ENCODE data around the gene SMOC2.
"Not testable (repeated sequence)": the region's sequence is repeated elsewhere in the genome, so short reads cannot be mapped to it uniquely, and the experiment has no call there.

SMOC2 gene

GRCh38 chr6:168530653-168531071, 89.7 kb downstream of the SMOC2 start:
- Histone ChIP-seq H3K36me3 (replicated peaks) (no peaks in the 10 kb centered on the region), H3K9me3 (no peaks in the 10 kb centered on the region), H3K27me3 (ENCODE audit: low read depth) (no peaks in the 10 kb centered on the region), H3K4me3 (no peak overlapping the region), H3K4me1 (no peaks in the 10 kb centered on the region)
- no peak for DNase-seq (ENCODE audit: low spot score in 2 of 2)
- in situ Hi-C loops (cut with MboI; ENCODE audit: low sequenced_read_pairs), result no loop called here

GRCh38 chr6:168532070-168532469, 91.1 kb downstream of the SMOC2 start:
- Histone ChIP-seq H3K27me3 (ENCODE audit: low read depth) (no peaks in the 10 kb centered on the region), H3K4me1 (no peaks in the 10 kb centered on the region), H3K4me3 (no peak overlapping the region), H3K9me3 (no peaks in the 10 kb centered on the region), H3K36me3 (replicated peaks) (no peaks in the 10 kb centered on the region)
- in situ Hi-C loops (cut with MboI; ENCODE audit: low sequenced_read_pairs), result no loop called here
- DNase-seq (ENCODE audit: low spot score in 2 of 2), result no peak

DNA sequence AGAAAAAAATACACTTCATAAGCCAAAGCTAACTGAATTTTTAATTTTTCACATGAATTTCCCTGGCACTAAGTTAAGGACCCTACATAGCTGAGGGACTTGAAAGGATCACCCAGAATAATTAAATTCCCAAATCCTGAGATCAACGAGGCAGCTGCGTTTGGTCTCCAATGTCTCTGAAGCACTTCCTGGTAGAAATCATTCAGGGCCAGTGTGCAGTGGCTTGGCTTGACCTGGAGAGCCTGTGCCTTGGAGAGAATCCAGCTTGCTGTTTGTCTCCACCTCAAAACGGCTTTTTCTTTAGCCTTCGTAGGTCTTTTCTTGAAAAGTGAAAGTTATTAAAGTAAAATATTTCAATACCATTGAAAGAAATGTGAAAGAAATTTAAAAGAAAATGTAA, 92.4 kb downstream of the SMOC2 start:
- H3K9me3 ChIP-seq, result no peaks in the 10 kb centered on the region
- no peaks in the 10 kb centered on the region for H3K27me3 ChIP-seq (ENCODE audit: low read depth)
- H3K4me3 ChIP-seq, result no peak overlapping the region
- H3K36me3 ChIP-seq (replicated peaks), result no peaks in the 10 kb centered on the region
- in situ Hi-C loops (cut with MboI; ENCODE audit: low sequenced_read_pairs), result no loop called here
- no peak for DNase-seq (ENCODE audit: low spot score in 2 of 2)
- H3K4me1 ChIP-seq, result no peaks in the 10 kb centered on the region

- no peak overlapping the region for H3K4me3 ChIP-seq
- in situ Hi-C loops (cut with MboI; ENCODE audit: low sequenced_read_pairs), result no loop called here
- H3K9me3 ChIP-seq, result no peaks in the 10 kb centered on the region
- no peaks in the 10 kb centered on the region for H3K27me3 ChIP-seq (ENCODE audit: low read depth)
- DNase-seq (ENCODE audit: low spot score in 2 of 2), result no peak
- no peaks in the 10 kb centered on the region for H3K36me3 ChIP-seq (replicated peaks)
- H3K4me1 ChIP-seq, result no peaks in the 10 kb centered on the region
Observed at GRCh38 chr6:168534265-168534664, 93.3 kb downstream of the SMOC2 start.

DNA sequence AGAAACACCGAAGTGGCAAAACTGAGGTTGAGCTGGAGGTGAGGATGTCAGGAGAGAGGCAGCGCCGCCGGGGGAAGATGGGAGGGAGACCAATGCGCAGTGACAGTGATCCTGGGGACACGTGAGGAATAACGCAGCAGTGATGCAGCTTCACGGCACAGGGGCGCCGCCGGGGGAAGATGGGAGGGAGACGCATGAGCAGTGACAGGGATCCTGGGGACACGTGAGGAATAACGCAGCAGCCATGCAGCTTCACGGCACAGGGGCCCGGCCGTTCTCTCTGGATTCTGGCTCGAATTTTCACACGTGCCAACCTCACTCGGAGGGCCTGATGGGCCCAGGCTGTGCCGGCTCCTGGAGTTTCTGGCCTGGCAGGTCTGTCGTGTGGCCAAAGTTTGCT, 94.7 kb downstream of the SMOC2 start:
- in situ Hi-C loops (cut with MboI; ENCODE audit: low sequenced_read_pairs), result no loop called here

DNA sequence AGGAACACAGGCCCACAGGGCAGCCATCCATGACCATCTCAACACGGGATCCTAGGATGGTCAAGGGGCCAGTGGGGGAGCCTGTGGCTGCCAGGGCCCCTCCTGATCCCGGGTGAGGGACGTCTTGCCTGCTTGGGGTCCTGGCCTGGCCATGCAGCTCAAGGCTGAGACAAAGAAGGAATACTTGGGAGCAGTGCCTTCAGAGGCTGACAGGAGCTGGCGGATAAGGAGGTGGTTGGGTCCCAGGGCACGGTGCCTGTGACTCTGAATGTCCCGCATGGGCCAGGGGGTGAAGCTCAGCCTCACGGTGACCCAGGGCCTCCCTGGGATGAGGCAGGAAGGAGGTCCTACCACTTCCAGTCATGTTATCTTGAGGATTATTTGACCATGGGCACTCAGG, 95.2 kb downstream of the SMOC2 start:
- no peaks in the 10 kb centered on the region for H3K36me3 ChIP-seq (replicated peaks)
- no peaks in the 10 kb centered on the region for H3K9me3 ChIP-seq
- in situ Hi-C loops (cut with MboI; ENCODE audit: low sequenced_read_pairs), result no loop called here
- H3K4me3 ChIP-seq, result no peak overlapping the region
- H3K4me1 ChIP-seq, result no peaks in the 10 kb centered on the region
- no peak for DNase-seq (ENCODE audit: low spot score in 2 of 2)
- H3K27me3 ChIP-seq (ENCODE audit: low read depth), result no peaks in the 10 kb centered on the region

More for the DNA sequence above, 94.7 kb downstream of the SMOC2 start:
- Histone ChIP-seq H3K4me1 (no peaks in the 10 kb centered on the region), H3K9me3 (no peaks in the 10 kb centered on the region), H3K4me3 (no peak overlapping the region), H3K27me3 (ENCODE audit: low read depth) (no peaks in the 10 kb centered on the region), H3K36me3 (replicated peaks) (no peaks in the 10 kb centered on the region)
- no peak for DNase-seq (ENCODE audit: low spot score in 2 of 2)

DNA sequence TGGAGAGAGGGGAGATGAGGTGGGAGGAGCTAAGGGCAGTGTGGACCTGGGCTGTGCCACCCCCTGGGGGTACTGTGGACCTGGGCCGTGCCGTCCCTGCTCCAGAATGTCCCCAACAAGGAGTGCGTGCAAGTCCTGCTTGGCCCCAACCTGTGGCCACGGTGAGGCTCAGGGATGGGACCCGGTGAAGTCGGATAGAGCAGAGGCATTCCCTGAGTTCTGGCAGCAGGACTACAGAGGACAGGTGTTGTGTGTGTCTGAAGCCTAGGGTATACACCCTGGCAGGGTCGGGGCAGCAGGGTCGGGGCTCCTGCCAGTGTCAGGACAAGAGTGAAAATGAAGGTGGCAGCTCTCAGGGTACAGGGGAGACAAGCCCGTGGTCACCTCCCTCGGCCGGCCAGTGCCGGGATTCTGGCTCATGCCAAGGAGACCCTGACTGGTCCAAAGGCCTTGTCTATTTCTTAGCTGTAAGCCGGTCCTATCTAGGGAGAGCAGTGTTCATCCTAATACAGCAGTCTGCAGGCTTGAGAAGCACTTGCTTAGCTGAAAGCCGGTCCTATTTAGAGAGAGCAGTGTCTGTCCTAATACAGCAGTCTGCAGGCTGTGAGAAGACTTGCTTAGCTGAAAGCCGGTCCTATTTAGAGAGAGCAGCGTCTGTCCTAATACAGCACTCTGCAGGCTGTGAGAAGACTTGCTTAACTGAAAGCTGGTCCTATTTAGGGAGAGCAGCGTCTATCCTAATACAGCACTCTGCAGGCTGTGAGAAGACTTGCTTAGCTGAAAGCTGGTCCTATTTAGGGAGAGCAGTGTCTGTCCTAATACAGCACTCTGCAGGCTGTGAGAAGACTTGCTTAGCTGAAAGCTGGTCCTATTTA, 95.9 kb downstream of the SMOC2 start:
- Histone ChIP-seq H3K4me1 (no peaks in the 10 kb centered on the region), H3K9me3 (no peaks in the 10 kb centered on the region), H3K4me3 (no peak overlapping the region), H3K27me3 (ENCODE audit: low read depth) (no peaks in the 10 kb centered on the region), H3K36me3 (replicated peaks) (no peaks in the 10 kb centered on the region)
- DNase-seq (ENCODE audit: low spot score in 2 of 2), result no peak
- in situ Hi-C loops (cut with MboI; ENCODE audit: low sequenced_read_pairs), result no loop called here

DNA sequence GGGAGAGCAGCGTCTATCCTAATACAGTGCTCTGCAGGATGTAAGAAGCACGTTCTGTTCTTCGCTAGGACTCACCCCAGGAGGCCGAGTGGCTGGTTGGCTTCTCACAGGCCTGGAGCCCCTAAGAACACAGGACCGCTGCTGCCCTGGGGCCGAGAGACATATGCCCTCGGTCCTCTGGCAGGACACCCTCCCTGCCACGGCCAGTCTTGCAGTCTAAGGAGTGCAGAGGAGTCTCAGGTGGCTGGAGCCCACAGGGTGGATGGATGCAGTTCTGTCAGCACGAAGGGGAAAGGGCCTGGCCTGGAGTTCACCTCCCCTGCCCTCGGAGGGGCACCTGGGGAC, 96.5 kb downstream of the SMOC2 start:
- H3K36me3 ChIP-seq (replicated peaks), result no peaks in the 10 kb centered on the region
- in situ Hi-C loops (cut with MboI; ENCODE audit: low sequenced_read_pairs), result no loop called here
- DNase-seq (ENCODE audit: low spot score in 2 of 2), result no peak
- H3K4me1 ChIP-seq, result no peaks in the 10 kb centered on the region
- H3K4me3 ChIP-seq, result no peak overlapping the region
- H3K9me3 ChIP-seq, result no peaks in the 10 kb centered on the region
- no peaks in the 10 kb centered on the region for H3K27me3 ChIP-seq (ENCODE audit: low read depth)

GRCh38 chr6:168538188-168538891, 97.4 kb downstream of the SMOC2 start:
- H3K9me3 ChIP-seq; H3K27me3 ChIP-seq (ENCODE audit: low read depth); H3K4me1 ChIP-seq; in situ Hi-C loops (cut with MboI; ENCODE audit: low sequenced_read_pairs); DNase-seq (ENCODE audit: low spot score in 2 of 2); H3K36me3 ChIP-seq (replicated peaks); H3K4me3 ChIP-seq: not testable (repeated sequence)

- no peaks in the 10 kb centered on the region for H3K4me1 ChIP-seq
- in situ Hi-C loops (cut with MboI; ENCODE audit: low sequenced_read_pairs), result no loop called here
- no peaks in the 10 kb centered on the region for H3K9me3 ChIP-seq
- no peaks in the 10 kb centered on the region for H3K36me3 ChIP-seq (replicated peaks)
- H3K4me3 ChIP-seq, result no peak overlapping the region
- H3K27me3 ChIP-seq (ENCODE audit: low read depth), result no peaks in the 10 kb centered on the region
- no peak for DNase-seq (ENCODE audit: low spot score in 2 of 2)
Observed at GRCh38 chr6:168538892-168539811, 98.2 kb downstream of the SMOC2 start.

GRCh38 chr6:168540713-168541291, 99.8 kb downstream of the SMOC2 start:
- no peak for DNase-seq (ENCODE audit: low spot score in 2 of 2)
- in situ Hi-C loops (cut with MboI; ENCODE audit: low sequenced_read_pairs), result no loop called here
- no peaks in the 10 kb centered on the region for H3K27me3 ChIP-seq (ENCODE audit: low read depth)

DNA sequence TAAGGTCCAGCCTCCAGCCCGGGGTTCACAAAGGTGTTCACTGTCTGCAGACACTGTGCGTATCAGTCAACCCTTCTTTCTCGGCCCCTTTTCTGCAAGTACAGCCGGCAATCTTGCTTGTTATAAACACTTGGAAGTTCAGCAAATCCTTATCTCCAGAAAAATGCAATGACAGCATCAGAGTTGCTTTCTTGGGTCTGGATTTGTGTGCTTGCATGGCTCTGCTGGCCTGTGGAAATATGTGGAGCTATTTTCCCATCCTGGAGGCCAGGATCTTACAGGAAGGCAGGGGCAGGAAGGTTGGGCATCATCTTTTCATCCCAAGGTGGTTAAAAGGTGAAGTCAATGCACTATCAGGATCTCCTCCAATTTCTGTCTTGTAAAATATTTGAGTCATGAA, 100.3 kb downstream of the SMOC2 start:
- Histone ChIP-seq H3K4me3 (no peak overlapping the region), H3K9me3 (no peaks in the 10 kb centered on the region), H3K27me3 (ENCODE audit: low read depth) (no peaks in the 10 kb centered on the region), H3K36me3 (replicated peaks) (no peaks in the 10 kb centered on the region), H3K4me1 (no peaks in the 10 kb centered on the region)
- DNase-seq (ENCODE audit: low spot score in 2 of 2), result no peak
- in situ Hi-C loops (cut with MboI; ENCODE audit: low sequenced_read_pairs), result no loop called here

More at GRCh38 chr6:168540713-168541291, 99.8 kb downstream of the SMOC2 start:
- H3K36me3 ChIP-seq (replicated peaks), result no peaks in the 10 kb centered on the region
- H3K9me3 ChIP-seq, result no peaks in the 10 kb centered on the region
- no peaks in the 10 kb centered on the region for H3K4me1 ChIP-seq
- H3K4me3 ChIP-seq, result no peak overlapping the region

- H3K36me3 ChIP-seq (replicated peaks), result no peaks in the 10 kb centered on the region
- no peak for DNase-seq (ENCODE audit: low spot score in 2 of 2)
- no peaks in the 10 kb centered on the region for H3K27me3 ChIP-seq (ENCODE audit: low read depth)
- in situ Hi-C loops (cut with MboI; ENCODE audit: low sequenced_read_pairs), result no loop called here
- H3K9me3 ChIP-seq, result no peaks in the 10 kb centered on the region
- no peak overlapping the region for H3K4me3 ChIP-seq
- H3K4me1 ChIP-seq, result no peaks in the 10 kb centered on the region
Observed at GRCh38 chr6:168542301-168542700, 101.3 kb downstream of the SMOC2 start.

All from HAP-1 (cell line).